GM12891 (cell line): ENCODE measurements around the gene WDR20.

Source experiments
- PAX5 ChIP-seq: IDR thresholded peaks from 2 replicates; pipeline ENCODE4 v1.6.1; 2011; ENCODE audit warnings: low read length, moderate library complexity, mild to moderate bottlenecking; ENCODE audit not compliant: insufficient read depth, severe bottlenecking
- POLR2A ChIP-seq: IDR thresholded peaks from 2 replicates; pipeline ENCODE4 v1.6.1; 2011; ENCODE audit warnings: low read depth, low read length, control low read depth
- POLR2AphosphoS5 ChIP-seq: IDR thresholded peaks from 2 replicates; pipeline ENCODE4 v1.6.1; 2011; ENCODE audit warnings: low read depth, low read length, control low read depth
- SPI1 ChIP-seq: IDR thresholded peaks from 2 replicates; pipeline ENCODE4 v1.6.1; 2011; ENCODE audit warnings: low read depth, low read length, control low read depth
- TAF1 ChIP-seq: IDR thresholded peaks from 2 replicates; pipeline ENCODE4 v1.6.1; 2011; ENCODE audit warnings: low read depth, low read length, control low read depth

- no peak for TF ChIP-seq POLR2AphosphoS5
- no peak for TF ChIP-seq POLR2A
- no peak for TF ChIP-seq TAF1
- TF ChIP-seq SPI1 = no peak
- no peak for TF ChIP-seq PAX5
Measured at GRCh38 chr14:102170061-102170460, 30.4 kb downstream of the WDR20 start.
